ENCODE measurements around the gene NSUN6. TPM values are rescaled to one million over a fixed set of nuclear protein-coding genes. Genes with fewer than 3 reads are reported as not detected.
A peak's percentile ranks its signal among the peaks of the same experiment; 100 is the strongest.
"Not testable (repeated sequence)": the region's sequence is repeated elsewhere in the genome, so short reads cannot be mapped to it uniquely, and the experiment has no call there.

Gene NSUN6
- total RNA-seq, 2 donors from 2014 or later, result 8.5 to 10.1 TPM

GRCh38 chr10:18660816-18661431 lies 9.5 kb upstream of the NSUN6 start:
- no peak for DNase-seq (ENCODE audit: low spot score)
- intact Hi-C loops (cut with DNase I), result no loop called here

DNA sequence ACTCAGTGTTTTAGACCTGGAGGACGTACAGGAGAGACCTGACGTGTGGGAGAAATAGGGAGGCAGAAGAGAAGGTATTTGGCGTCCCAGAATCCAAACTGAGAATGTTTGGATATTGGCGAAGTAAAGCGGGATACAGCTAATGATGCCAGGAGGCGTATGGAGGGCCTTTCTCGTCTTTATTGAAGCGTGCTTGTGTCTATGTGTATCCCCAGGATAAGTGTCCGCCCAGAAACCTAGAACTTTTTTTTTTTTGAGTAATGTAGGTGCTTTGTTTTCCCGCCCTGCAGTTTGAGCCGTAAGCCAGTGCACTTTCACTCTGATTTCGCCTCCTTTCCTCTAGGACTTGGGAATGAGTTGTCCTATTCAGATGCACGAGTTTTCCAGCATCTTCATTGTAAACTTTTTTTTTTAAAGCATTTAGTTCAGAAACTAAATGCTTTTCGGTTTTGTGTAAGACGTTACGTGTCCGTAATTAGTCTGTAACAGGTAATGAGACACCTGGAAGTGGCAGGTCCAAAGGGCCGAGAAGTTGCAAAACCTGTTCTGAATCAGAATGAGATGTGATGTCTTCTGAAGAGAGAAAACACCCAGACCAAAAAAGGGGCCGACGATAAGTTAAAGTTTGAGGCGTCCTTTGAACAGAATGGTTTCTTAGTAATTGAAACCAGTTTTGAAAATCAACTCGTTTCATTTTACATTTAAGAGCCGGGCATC lies 8.6 kb upstream of the NSUN6 start:
- no peak for DNase-seq (ENCODE audit: low spot score)
- intact Hi-C loops (cut with DNase I), result no loop called here

- peak; percentile 99 for DNase-seq (ENCODE audit: low spot score)
- intact Hi-C loops (cut with DNase I), result no loop called here
These were observed 7.9 kb upstream of the NSUN6 start, which contains the start of gene ARL5B for GRCh38 chr10:18659125-18659818. Gene ARL5B (plus strand): TSS chr10:18659431. CDS start chr10:18659638, 207 bp downstream.

DNA sequence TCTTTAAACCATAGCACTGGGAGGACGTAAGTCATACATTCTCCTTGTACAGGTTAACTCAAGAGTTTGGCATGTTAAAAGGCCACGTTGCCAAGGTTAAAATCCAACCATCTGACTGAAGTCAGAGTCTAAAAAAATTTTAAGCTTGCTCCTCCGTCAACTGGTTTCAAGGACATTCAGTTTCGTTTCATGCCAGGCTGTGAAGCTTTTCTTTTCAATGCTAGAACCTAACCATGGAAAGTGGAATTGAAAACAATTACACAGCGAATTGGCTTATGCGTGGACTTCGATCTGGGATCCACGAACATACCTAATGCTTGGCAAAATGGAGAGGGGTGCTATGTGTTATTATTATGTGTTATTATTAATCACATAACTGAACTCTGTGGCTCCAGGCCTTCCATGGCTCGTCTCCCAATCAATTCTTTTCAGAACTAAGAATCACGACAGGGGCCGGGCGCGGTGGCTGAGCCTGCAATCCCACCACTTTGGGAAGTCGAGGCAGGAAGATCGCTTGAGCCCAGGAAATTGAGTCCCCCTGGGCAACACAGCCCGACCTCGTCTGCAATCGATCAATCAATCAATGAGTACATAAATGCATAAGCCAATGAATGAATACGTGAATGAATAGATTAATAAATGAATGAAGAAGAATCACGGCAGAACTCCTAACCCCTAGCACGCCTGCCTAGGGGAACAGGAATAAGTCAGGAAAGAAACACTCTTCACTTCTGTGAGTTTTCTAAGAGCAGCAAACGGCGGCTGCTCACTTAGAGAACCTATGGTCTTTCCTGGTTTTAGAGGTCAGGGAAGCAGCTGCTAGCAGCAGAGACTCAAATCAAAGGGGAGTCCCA lies 7.1 kb upstream of the NSUN6 start:
- intact Hi-C loops (cut with DNase I), result no loop called here
- DNase-seq (ENCODE audit: low spot score), result no peak

GRCh38 chr10:18656724-18657123 lies 5.3 kb upstream of the NSUN6 start:
- intact Hi-C loops (cut with DNase I), result no loop called here
- DNase-seq (ENCODE audit: low spot score), result no peak

DNA sequence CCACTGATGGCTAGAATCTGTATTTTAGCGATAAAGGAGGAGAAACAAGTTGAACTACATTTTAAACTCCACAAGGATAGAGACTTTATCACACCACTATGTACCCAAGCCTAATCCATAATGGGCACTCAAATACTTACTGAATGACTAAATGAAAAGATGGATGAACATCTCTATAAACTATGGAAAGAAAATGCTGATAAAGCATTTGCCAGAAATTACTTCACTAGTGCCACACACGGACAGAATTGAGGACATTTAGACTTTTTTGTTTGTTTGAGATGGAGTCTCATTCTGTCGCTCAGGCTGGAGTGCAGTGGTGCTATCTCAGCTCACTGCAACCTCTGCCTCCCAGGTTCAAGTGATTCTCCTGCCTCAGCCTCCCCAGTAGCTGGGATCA lies 1.7 kb upstream of the NSUN6 start:
- no peak for DNase-seq (ENCODE audit: low spot score)
- intact Hi-C loops (cut with DNase I), result no loop called here

- DNase-seq (ENCODE audit: low spot score), result no peak
- intact Hi-C loops (cut with DNase I), result no loop called here
These were observed 886 bp downstream of the NSUN6 start for GRCh38 chr10:18650404-18650997.

- intact Hi-C loops (cut with DNase I), result no loop called here
- no peak for DNase-seq (ENCODE audit: low spot score)
These were observed 1.9 kb downstream of the NSUN6 start for GRCh38 chr10:18649364-18649959.

- no peak for DNase-seq (ENCODE audit: low spot score)
- intact Hi-C loops (cut with DNase I), result no loop called here
These were observed 3.4 kb downstream of the NSUN6 start for GRCh38 chr10:18647945-18648344.

- DNase-seq (ENCODE audit: low spot score), result no peak
- intact Hi-C loops (cut with DNase I), result no loop called here
These were observed 4.2 kb downstream of the NSUN6 start for GRCh38 chr10:18647151-18647550.

GRCh38 chr10:18639719-18640118 lies 11.7 kb downstream of the NSUN6 start:
- DNase-seq (ENCODE audit: low spot score); intact Hi-C loops (cut with DNase I): not testable (repeated sequence)

DNA sequence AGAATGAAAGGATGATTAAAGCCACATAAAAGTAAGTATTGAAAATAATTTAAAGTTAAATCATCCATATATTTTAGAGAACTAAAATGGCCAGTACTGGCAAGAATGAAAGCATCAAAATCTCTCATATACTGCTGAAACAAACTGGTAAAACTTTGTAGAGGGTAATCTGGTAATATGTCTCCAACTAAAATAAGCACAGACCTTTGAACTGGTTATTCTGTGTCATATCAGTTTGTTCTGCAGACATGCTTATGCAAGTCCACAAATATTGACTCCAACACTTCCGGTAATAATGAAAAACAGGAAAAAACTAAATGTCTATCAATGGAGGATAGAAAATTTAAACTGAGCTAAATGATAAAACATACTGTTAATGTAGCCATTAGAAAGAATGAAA lies 14.0 kb downstream of the NSUN6 start:
- DNase-seq (ENCODE audit: low spot score); intact Hi-C loops (cut with DNase I): not testable (repeated sequence)

GRCh38 chr10:18635995-18636394 lies 15.4 kb downstream of the NSUN6 start:
- intact Hi-C loops (cut with DNase I), result no loop called here
- no peak for DNase-seq (ENCODE audit: low spot score)

- DNase-seq (ENCODE audit: low spot score); intact Hi-C loops (cut with DNase I): not testable (repeated sequence)
These were observed 18.9 kb downstream of the NSUN6 start for GRCh38 chr10:18632500-18632899.

- peak; percentile 93 for DNase-seq (ENCODE audit: low spot score)
- intact Hi-C loops (cut with DNase I), result not testable (repeated sequence)
These were observed 23.9 kb downstream of the NSUN6 start for GRCh38 chr10:18627452-18628018.

DNA sequence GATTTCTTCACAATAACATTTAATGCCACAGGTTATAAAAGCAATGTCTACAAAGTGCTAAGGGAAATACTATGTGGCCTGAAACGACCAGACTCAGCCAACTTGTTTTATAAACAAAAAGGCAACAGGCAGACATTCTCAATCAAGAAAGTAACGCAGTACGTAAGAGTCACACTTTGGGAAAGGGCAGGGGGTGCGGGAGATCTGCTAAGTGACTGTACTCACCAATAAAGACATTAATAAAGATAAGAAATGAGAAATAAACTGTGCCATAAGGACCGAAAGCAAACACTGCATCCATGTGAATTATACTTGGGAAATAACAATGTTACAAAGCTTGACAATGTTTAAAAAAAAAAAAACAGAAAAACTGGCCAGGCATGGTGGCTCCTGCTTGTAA lies 25.5 kb downstream of the NSUN6 start:
- intact Hi-C loops (cut with DNase I), result no loop called here
- no peak for DNase-seq (ENCODE audit: low spot score)

DNA sequence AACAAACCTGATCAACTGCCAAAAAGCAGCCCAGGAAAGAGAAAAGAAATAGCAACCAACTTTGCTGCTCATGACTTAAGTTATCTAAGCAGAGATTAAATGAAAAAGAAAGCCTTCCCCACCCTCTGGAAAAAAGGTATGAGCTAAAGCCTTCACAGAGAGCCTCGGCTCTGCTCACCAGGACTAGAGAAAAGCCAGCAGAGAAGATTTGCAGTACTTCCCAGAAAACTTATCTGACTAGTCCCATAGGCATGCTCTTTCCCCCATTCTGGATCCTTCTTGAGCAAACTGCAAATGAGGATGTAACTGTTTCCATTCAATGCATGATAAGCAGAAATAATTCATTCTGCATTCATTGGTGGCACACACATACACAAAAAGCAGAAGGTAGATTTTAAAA lies 27.7 kb downstream of the NSUN6 start:
- DNase-seq (ENCODE audit: low spot score); intact Hi-C loops (cut with DNase I): not testable (repeated sequence)

DNA sequence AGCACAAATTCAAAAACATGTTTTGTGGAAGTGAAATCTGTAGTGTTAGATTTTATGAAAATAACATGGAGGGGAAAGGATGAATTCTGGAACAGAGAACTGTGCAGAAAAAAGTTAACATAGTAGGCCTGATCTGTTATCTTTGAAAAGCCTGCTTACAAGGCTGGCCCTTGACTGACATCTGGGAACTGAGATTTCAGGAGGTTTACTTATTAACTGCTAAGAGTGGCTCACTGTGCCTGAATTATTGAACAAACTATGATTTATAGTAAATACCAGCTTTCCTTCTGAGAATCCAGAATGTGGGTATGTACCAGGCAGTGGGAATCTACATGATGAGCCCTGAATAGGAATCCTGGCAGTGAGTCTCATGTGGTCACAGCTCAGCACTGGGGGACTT lies 30.5 kb downstream of the NSUN6 start:
- intact Hi-C loops (cut with DNase I), result no loop called here
- DNase-seq (ENCODE audit: low spot score), result no peak

Measured in posterior vena cava (tissue), 2 donors.